ENCODE results near the gene MYH7.

Gene MYH7

GRCh38 chr14:23366426-23366921 lies 69.0 kb downstream of the MYH7 start:
- peak; percentile 84 for DNase-seq (ENCODE audit: low spot score)

- DNase-seq (ENCODE audit: low spot score) = peak; percentile 84
Observed at GRCh38 chr14:23365732-23366425, 69.6 kb downstream of the MYH7 start.

- DNase-seq (ENCODE audit: low spot score) = peak; percentile 67
Observed at GRCh38 chr14:23365036-23365731, 70.3 kb downstream of the MYH7 start, which contains the start of gene EFS. Gene EFS (minus strand): TSS chr14:23365172. CDS start chr14:23365025, 147 bp downstream.

- DNase-seq (ENCODE audit: low spot score) = peak; percentile 92
Observed at GRCh38 chr14:23364164-23365035, 71.1 kb downstream of the MYH7 start.

Measured in globus pallidus (tissue), 1 donor.